Calu3 (cell line): ENCODE measurements around the gene DNA2. TPM values are rescaled to one million over a fixed set of nuclear protein-coding genes. Genes with fewer than 3 reads are reported as not detected.

Experiments
- BruUV-seq: library from RNA; stranded (reverse); fragments of 400-500 nt; replicated peaks from 2 replicates; lab custom pipeline; 2021; lab: Mats Ljungman, UMichigan
- CTCF ChIA-PET: fragments of 300-600 bp; sonication (Branson Sonifier 250); formaldehyde crosslinking; loops from one replicate; lab custom pipeline; 2022; ENCODE audit warnings: antibody characterized with exemption; lab: Charles Lee
- DNase-seq: peaks from one replicate; pipeline ENCODE4 v3.0.0; 2022
- H3K27ac Mint-ChIP-seq: one replicate; pipeline ENCODE4 v1.8.0; 2022; ENCODE audit warnings: mixed read lengths; ENCODE audit not compliant: unreplicated experiment
- H3K27me3 Mint-ChIP-seq: one replicate; pipeline ENCODE4 v1.8.0; 2022; ENCODE audit warnings: mixed read lengths; ENCODE audit not compliant: unreplicated experiment
- H3K36me3 Mint-ChIP-seq: one replicate; pipeline ENCODE4 v1.8.0; 2022; ENCODE audit warnings: mild to moderate bottlenecking, moderate library complexity, mixed read lengths; ENCODE audit not compliant: insufficient read depth, unreplicated experiment
- H3K4me1 Mint-ChIP-seq: one replicate; pipeline ENCODE4 v1.8.0; 2022; ENCODE audit warnings: mild to moderate bottlenecking, low read depth, mixed read lengths; ENCODE audit not compliant: unreplicated experiment
- H3K4me3 Mint-ChIP-seq: one replicate; pipeline ENCODE4 v1.8.0; 2022; ENCODE audit warnings: mild to moderate bottlenecking, low read depth, moderate library complexity, mixed read lengths; ENCODE audit not compliant: unreplicated experiment
- H3K9me3 Mint-ChIP-seq: one replicate; pipeline ENCODE4 v1.8.0; 2022; ENCODE audit warnings: low read depth, mixed read lengths; ENCODE audit not compliant: unreplicated experiment
- CTCF ChIP-seq: fragments of 200-600 bp; IDR thresholded peaks from one replicate; pipeline ENCODE4 v1.8.0; 2022; ENCODE audit warnings: antibody characterized with exemption; ENCODE audit not compliant: unreplicated experiment
- intact Hi-C: fragments of 100-400 bp; cut with micrococcal nuclease; formaldehyde crosslinking; loops from one replicate; pipeline ENCODE4 v1.10.0; 2022; ENCODE audit not compliant: unreplicated experiment
- total RNA-seq: library from RNA; stranded (reverse); gene quantifications from 2 replicates; pipeline ENCODE4 v1.2.3, GENCODE V29; 2022

The DNA2 gene
- total RNA-seq, 1 experiment from 2014 or later: 37.7 TPM

GRCh38 chr10:68442971-68443370 is 28.8 kb downstream of the DNA2 start:
- no peak overlapping the region for H3K27ac Mint-ChIP-seq
- no peak for DNase-seq
- no peaks in the 10 kb centered on the region for H3K27me3 Mint-ChIP-seq
- no peak overlapping the region for H3K4me3 Mint-ChIP-seq
- CTCF ChIA-PET: no interaction called here
- intact Hi-C loops: no loop called here
- TF ChIP-seq CTCF: no peak
- peaks cover 42% of the 10 kb centered on the region for H3K36me3 Mint-ChIP-seq
- no peaks in the 10 kb centered on the region for H3K9me3 Mint-ChIP-seq
- BruUV-seq: no TSS peak
- peaks cover 8% of the 10 kb centered on the region for H3K4me1 Mint-ChIP-seq

GRCh38 chr10:68440898-68441297 is 30.9 kb downstream of the DNA2 start:
- Mint-ChIP-seq H3K27me3 (no peaks in the 10 kb centered on the region), H3K4me3 (no peak overlapping the region), H3K36me3 (peaks cover 28% of the 10 kb centered on the region), H3K9me3 (no peaks in the 10 kb centered on the region), H3K4me1 (no peaks in the 10 kb centered on the region), H3K27ac (no peak overlapping the region)
- intact Hi-C loops: no loop called here
- BruUV-seq: no TSS peak
- TF ChIP-seq CTCF: no peak
- DNase-seq: no peak
- CTCF ChIA-PET: no interaction called here

GRCh38 chr10:68435803-68436202 is 36.0 kb downstream of the DNA2 start:
- no peak for TF ChIP-seq CTCF
- H3K27ac Mint-ChIP-seq: no peak overlapping the region
- CTCF ChIA-PET: no interaction called here
- no peak for DNase-seq
- no peaks in the 10 kb centered on the region for H3K4me1 Mint-ChIP-seq
- H3K4me3 Mint-ChIP-seq: no peak overlapping the region
- H3K36me3 Mint-ChIP-seq: peaks cover 14% of the 10 kb centered on the region
- intact Hi-C loops: no loop called here
- H3K9me3 Mint-ChIP-seq: no peaks in the 10 kb centered on the region
- BruUV-seq: no TSS peak
- no peaks in the 10 kb centered on the region for H3K27me3 Mint-ChIP-seq

- CTCF ChIA-PET: no interaction called here
- H3K27ac Mint-ChIP-seq: no peak overlapping the region
- no peak for TF ChIP-seq CTCF
- H3K4me1 Mint-ChIP-seq: no peaks in the 10 kb centered on the region
- intact Hi-C loops: no loop called here
- peaks cover 12% of the 10 kb centered on the region for H3K36me3 Mint-ChIP-seq
- H3K9me3 Mint-ChIP-seq: no peaks in the 10 kb centered on the region
- DNase-seq: no peak
- no peak overlapping the region for H3K4me3 Mint-ChIP-seq
- no peaks in the 10 kb centered on the region for H3K27me3 Mint-ChIP-seq
- BruUV-seq: no TSS peak
Measured at GRCh38 chr10:68434657-68435056, 37.1 kb downstream of the DNA2 start.
